Activated T-helper 1 cell treated with anti-CD3 and anti-CD28 coated beads, Interleukin-12 subunit alpha, Interleukin-12 subunit beta, Interleukin-2, Interleukin-4 antibody, amounts not matched to agents 30 ng/mL and 10 ng/mL and 1 ng/mL, durations not matched to agents 14 hours and 24 hours and 36 hours (primary cell): ENCODE data around the gene THADA. TPM values are rescaled to one million over a fixed set of nuclear protein-coding genes. Genes with fewer than 3 reads are reported as not detected.

ENCODE experiments used
- DNase-seq: peaks from one replicate; pipeline ENCODE4 v3.0.0; 2021; ENCODE audit warnings: low spot score
- H3K27ac Mint-ChIP-seq: one replicate; pipeline ENCODE4 v1.8.0; 2021; ENCODE audit warnings: mild to moderate bottlenecking, mixed read lengths
- H3K27me3 Mint-ChIP-seq: one replicate; pipeline ENCODE4 v1.8.0; 2022; ENCODE audit warnings: mild to moderate bottlenecking, moderate library complexity, mixed read lengths; ENCODE audit not compliant: insufficient read depth
- H3K36me3 Mint-ChIP-seq: one replicate; pipeline ENCODE4 v1.8.0; 2021; ENCODE audit warnings: low read depth, mixed read lengths
- H3K4me1 Mint-ChIP-seq: one replicate; pipeline ENCODE4 v1.8.0; 2021; ENCODE audit warnings: low read depth, mixed read lengths
- H3K4me3 Mint-ChIP-seq: one replicate; pipeline ENCODE4 v1.8.0; 2021; ENCODE audit warnings: mild to moderate bottlenecking, moderate library complexity, mixed read lengths
- H3K9me3 Mint-ChIP-seq: one replicate; pipeline ENCODE4 v1.8.0; 2021; ENCODE audit warnings: mixed read lengths
- intact Hi-C: fragments of 100-400 bp; cut with micrococcal nuclease; formaldehyde crosslinking; loops from one replicate; pipeline ENCODE4 v1.15.1; 2024
- total RNA-seq: library from RNA; stranded (reverse); gene quantifications from 2 replicates; pipeline ENCODE4 v1.2.3, GENCODE V29; 2022

Gene THADA
- total RNA-seq, 1 donor from 2014 or later = 51.7 TPM

DNA sequence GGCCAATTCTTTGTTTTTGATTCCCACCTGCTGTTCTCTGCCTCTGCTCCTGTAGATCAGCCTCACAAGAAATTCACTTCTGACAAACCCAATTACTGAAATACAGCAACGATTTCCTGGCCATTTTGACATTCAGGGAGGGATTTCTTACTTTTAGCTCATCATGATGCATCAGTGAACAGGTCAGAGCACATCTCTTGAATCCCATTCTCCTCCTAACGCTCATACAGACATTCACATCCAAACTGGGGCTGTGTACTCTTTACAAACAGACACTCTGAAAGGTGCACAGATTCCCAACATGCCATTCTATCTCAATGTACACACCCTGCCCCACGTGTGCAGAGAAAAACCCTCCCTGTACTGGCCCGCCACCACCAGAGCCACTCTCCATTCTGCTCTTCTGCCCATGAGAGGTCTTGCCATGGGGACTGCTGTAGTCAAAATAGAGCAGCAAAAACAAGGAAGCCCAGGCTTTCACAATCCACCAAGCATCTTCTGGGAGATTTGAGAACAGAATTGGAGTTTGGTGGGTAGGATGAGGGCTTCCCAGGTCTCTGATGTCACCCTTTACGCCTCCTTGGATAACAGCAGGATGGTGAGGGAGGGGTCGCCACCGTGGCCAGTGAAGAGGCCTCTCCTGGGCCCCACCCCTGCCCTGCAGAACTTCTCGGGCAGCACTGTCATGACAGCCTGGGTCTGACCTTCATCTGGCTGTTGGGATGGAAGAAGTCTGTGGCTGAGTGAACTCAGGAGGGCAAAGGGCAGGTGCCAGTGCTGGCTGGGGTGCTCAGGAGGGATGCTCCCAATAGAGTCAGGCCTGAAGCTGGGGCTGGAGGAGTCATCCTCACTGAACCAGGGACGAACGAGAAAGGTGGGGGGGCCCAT lies 327.5 kb downstream of the THADA start:
- DNase-seq = no peak
- Mint-ChIP-seq H3K4me3 (no peak overlapping the region), H3K27me3 (no peaks in the 10 kb centered on the region), H3K27ac (no peak overlapping the region), H3K4me1 (peaks cover 13% of the 10 kb centered on the region), H3K9me3 (no peaks in the 10 kb centered on the region), H3K36me3 (peaks cover 17% of the 10 kb centered on the region)
- intact Hi-C loops = no loop called here

DNA sequence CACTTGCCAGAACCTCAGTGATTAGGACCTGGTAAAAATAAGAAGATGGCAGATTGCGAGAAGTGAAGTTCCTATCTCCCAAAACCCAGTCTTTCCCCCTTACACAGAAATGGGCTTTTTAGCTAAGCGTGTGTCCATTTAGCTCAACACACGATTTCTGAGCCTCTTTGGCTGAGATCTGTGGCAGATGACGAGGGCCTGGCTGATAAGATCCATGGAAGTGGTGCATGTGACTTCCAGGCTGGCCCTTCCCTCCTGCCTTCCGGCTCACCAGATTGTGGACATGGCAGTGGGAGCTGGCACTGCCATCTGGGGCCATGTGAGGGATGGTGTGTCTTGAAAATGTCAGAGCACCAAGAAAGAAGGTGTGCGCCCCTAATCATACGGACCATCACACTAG lies 328.5 kb downstream of the THADA start:
- Mint-ChIP-seq H3K27me3 (no peaks in the 10 kb centered on the region), H3K9me3 (no peaks in the 10 kb centered on the region), H3K36me3 (peaks cover 20% of the 10 kb centered on the region), H3K27ac (no peak overlapping the region), H3K4me3 (no peak overlapping the region), H3K4me1 (peaks cover 11% of the 10 kb centered on the region)
- intact Hi-C loops = no loop called here
- no peak for DNase-seq

DNA sequence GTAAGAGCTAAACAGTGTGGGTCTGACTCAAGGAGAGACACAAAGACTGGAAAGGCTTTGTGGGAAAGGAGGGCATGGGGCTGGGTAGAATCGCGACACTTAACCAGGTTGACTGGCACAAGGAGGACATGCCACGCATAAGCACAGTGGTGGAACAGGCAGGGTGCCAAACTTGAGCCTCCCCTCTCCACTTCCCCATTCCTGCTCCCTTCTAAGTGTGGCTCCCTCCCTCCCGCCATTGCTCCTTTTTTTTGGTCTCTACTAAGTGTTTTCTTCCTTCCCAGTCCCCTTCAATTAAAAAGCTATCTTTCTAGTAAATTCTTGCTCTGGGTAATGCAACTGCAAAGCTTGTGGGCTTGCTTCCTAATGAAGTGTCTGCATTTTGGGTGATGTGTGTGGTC lies 329.1 kb downstream of the THADA start:
- H3K4me3 Mint-ChIP-seq = no peak overlapping the region
- no peak overlapping the region for H3K27ac Mint-ChIP-seq
- H3K27me3 Mint-ChIP-seq = no peaks in the 10 kb centered on the region
- H3K9me3 Mint-ChIP-seq = no peaks in the 10 kb centered on the region
- intact Hi-C loops = no loop called here
- peaks cover 15% of the 10 kb centered on the region for H3K36me3 Mint-ChIP-seq
- DNase-seq = no peak
- peaks cover 11% of the 10 kb centered on the region for H3K4me1 Mint-ChIP-seq

DNA sequence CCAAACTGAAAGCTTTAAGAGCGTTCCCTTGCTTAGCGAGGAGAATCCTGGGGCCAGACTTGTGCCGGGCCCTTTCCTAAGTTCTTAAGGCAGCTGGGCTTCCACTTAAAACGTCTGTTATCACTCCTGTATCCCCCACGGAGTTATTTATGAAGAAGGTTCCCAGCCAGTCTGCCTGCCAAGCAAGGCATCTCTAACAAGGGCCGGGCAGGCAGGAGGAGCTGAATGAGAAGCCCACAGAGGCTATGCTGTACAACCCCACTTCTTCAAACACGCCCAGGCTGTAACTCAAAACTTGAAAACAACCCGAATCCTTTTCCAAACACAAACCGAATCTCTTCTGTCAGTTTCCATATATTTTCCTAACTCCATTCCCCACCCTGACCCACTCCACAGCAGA lies 330.4 kb downstream of the THADA start:
- H3K27ac Mint-ChIP-seq = no peak overlapping the region
- no peaks in the 10 kb centered on the region for H3K9me3 Mint-ChIP-seq
- H3K4me3 Mint-ChIP-seq = no peak overlapping the region
- no peak for DNase-seq
- peaks cover 15% of the 10 kb centered on the region for H3K36me3 Mint-ChIP-seq
- intact Hi-C loops = no loop called here
- peaks cover 10% of the 10 kb centered on the region for H3K4me1 Mint-ChIP-seq
- H3K27me3 Mint-ChIP-seq = no peaks in the 10 kb centered on the region

DNA sequence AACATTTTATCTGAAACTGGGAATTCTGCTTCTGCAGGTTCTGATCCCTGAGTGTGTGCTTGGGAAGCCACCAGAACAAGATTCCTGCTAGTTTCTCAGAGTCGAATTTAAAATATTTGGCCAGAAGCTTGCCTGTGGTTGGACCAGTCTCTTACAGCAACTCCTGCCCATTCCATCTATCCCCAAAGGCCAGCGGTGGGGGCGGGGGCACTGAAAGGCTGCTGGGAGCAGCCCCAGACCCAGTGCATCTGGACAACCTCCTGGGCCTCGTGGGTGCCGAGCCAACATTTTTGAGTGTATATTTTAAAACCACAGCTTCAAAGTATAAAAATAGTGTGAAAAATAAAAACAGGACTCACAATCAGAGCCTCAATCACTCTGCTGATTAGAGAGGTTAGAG lies 330.8 kb downstream of the THADA start:
- no peaks in the 10 kb centered on the region for H3K27me3 Mint-ChIP-seq
- no peaks in the 10 kb centered on the region for H3K9me3 Mint-ChIP-seq
- intact Hi-C loops = no loop called here
- H3K36me3 Mint-ChIP-seq = peaks cover 15% of the 10 kb centered on the region
- no peak for DNase-seq
- H3K4me1 Mint-ChIP-seq = peaks cover 5% of the 10 kb centered on the region
- H3K4me3 Mint-ChIP-seq = no peak overlapping the region
- no peak overlapping the region for H3K27ac Mint-ChIP-seq

DNA sequence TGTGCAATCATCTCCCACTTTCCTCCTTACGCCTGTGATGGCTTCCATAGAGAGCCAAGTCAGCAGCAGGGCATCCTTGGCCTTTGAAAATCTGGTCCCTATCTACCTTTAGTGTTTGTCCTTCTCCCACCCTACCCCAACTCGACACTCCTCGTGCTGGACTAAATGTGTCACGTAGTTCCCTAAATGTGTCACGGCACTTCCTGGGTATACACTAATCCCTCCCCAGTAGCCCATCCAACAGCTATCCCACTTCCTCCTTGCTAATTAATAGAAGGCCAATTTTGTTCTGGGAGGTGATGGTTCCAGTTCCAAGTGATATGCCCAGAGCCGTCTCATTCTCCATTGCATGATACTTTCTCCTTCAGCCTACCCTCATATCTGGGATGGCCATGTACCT lies 332.9 kb downstream of the THADA start:
- no peaks in the 10 kb centered on the region for H3K4me1 Mint-ChIP-seq
- peaks cover 12% of the 10 kb centered on the region for H3K36me3 Mint-ChIP-seq
- no peak overlapping the region for H3K4me3 Mint-ChIP-seq
- intact Hi-C loops = no loop called here
- H3K27ac Mint-ChIP-seq = no peak overlapping the region
- H3K27me3 Mint-ChIP-seq = no peaks in the 10 kb centered on the region
- no peak for DNase-seq
- no peaks in the 10 kb centered on the region for H3K9me3 Mint-ChIP-seq

DNA sequence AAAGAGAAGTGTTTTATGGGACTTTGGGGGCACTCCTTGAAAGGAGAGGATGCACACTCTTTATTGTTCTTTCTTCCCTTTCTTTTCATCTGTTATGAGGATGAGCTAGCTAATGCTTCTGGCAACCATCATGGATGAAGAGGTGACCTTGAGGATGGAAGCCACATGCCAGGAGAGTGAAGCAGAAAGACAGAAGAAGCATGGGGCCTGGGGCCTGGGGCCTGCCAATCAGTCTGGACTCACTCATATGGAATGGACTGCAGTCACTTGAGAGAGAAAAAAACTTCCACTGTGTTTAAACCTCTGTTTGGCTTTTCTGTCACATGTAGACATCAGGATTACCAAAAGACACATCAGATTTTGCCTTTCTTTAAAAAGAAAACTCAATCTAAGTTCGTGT lies 333.6 kb downstream of the THADA start:
- no peak overlapping the region for H3K4me3 Mint-ChIP-seq
- H3K27me3 Mint-ChIP-seq = no peaks in the 10 kb centered on the region
- intact Hi-C loops = no loop called here
- no peak overlapping the region for H3K27ac Mint-ChIP-seq
- DNase-seq = no peak
- H3K9me3 Mint-ChIP-seq = no peaks in the 10 kb centered on the region
- H3K36me3 Mint-ChIP-seq = peaks cover 15% of the 10 kb centered on the region
- no peaks in the 10 kb centered on the region for H3K4me1 Mint-ChIP-seq

DNA sequence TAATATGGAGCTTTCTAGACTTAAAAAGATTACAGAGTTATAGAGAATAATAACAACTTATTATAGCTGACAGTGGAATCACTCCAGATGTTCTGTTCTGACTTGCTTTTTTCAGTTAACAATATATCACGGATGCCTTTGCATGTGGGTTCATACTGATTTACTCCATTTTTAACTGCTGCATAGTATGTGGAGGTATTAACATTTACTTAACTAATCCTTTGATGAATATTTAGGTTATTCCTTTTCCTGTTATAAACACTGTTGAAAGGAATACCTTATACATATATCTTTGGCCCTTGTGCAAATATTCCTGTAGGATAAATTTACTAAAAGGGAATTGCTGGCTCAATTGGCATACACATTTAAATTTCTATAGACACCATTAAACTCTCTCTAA lies 336.3 kb downstream of the THADA start:
- no peak overlapping the region for H3K4me3 Mint-ChIP-seq
- no peak for DNase-seq
- no peaks in the 10 kb centered on the region for H3K4me1 Mint-ChIP-seq
- H3K9me3 Mint-ChIP-seq = no peaks in the 10 kb centered on the region
- H3K27me3 Mint-ChIP-seq = no peaks in the 10 kb centered on the region
- H3K36me3 Mint-ChIP-seq = peaks cover 14% of the 10 kb centered on the region
- intact Hi-C loops = no loop called here
- no peak overlapping the region for H3K27ac Mint-ChIP-seq

DNA sequence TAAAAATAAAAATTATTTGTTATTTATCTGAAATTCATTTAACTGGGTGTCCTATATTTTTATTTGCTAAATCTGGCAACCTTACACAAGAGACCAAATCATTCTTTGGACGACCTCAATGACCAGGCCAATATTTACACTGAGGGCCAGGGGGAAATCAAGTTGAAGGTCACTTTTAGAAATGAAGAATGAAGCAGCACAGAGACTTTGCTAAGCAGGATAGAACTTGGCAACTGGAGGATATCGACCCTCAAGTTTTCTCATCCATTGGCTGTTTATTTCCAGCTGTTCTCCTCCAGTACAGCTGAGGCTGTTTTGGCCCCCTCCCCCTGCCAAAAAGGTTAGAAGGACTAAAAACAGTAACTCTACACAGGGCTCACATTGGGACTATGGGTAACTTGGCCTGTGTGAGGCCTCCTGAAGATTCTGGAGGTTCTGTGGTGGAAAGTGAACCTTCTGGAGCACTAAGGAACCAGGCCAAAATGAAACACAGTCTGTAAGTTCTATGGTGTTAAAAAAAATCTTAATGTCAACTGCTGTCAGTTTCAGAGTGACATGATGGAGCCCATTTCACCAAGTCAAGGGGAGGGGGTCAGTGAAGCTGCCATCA lies 337.2 kb downstream of the THADA start:
- Mint-ChIP-seq H3K27ac (no peak overlapping the region), H3K4me3 (no peak overlapping the region), H3K36me3 (peaks cover 11% of the 10 kb centered on the region), H3K27me3 (no peaks in the 10 kb centered on the region), H3K4me1 (no peaks in the 10 kb centered on the region), H3K9me3 (no peaks in the 10 kb centered on the region)
- intact Hi-C loops = no loop called here
- DNase-seq = no peak

DNA sequence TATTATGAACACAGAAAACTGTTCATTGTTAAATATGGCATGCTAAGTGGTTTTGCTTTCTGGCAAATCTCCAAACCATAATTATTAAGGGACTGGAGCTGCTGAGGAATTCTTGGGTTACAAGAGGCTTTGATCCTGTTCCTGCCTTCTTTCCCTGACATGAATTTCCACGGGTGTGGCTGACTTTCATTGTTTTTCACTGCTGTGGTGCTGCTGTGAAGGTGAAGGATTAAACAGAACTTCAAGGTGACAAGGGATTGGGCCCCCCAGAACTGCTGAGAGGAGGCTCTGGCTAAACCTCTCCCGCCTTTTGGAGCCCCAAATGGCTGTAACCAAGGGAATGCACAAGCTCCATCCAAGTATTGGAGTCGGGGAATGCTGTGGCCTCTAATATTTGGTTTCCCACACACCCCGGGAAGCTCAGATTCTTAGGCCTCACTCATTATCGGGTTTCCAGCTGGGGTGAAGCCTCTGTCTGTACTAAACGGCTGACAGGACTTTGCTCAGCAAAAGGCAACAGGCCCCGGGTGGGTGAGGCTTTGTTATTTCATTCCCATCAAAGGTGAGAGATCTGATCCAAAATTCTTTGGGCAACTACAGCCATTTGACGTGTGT lies 340.4 kb downstream of the THADA start:
- no peak for DNase-seq
- intact Hi-C loops = no loop called here
- Mint-ChIP-seq H3K36me3 (peaks cover 7% of the 10 kb centered on the region), H3K27me3 (no peaks in the 10 kb centered on the region), H3K27ac (no peak overlapping the region), H3K4me1 (no peaks in the 10 kb centered on the region), H3K9me3 (no peaks in the 10 kb centered on the region), H3K4me3 (no peak overlapping the region)

DNA sequence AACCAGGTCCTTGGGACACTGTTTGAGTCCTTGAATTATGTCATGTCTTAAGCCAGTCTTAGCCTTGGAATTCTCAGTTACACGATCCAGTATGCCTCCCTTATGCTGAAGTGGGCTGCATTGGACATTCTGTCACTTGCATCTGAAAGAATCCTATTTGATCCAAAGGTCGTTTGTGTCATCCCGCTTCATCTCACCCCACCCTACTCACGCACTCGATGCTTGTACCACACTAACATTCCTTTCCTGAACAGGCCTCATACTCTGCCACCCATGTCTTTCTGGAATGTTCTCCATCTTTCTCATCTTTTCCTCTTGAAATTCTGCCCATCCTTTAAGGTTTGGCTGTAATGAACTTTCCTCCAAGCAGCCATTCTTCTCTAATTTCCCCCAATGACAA lies 341.5 kb downstream of the THADA start:
- no peak for DNase-seq
- H3K27me3 Mint-ChIP-seq = no peaks in the 10 kb centered on the region
- H3K4me3 Mint-ChIP-seq = no peak overlapping the region
- H3K9me3 Mint-ChIP-seq = no peaks in the 10 kb centered on the region
- peaks cover 7% of the 10 kb centered on the region for H3K36me3 Mint-ChIP-seq
- H3K27ac Mint-ChIP-seq = no peak overlapping the region
- intact Hi-C loops = no loop called here
- no peaks in the 10 kb centered on the region for H3K4me1 Mint-ChIP-seq

DNA sequence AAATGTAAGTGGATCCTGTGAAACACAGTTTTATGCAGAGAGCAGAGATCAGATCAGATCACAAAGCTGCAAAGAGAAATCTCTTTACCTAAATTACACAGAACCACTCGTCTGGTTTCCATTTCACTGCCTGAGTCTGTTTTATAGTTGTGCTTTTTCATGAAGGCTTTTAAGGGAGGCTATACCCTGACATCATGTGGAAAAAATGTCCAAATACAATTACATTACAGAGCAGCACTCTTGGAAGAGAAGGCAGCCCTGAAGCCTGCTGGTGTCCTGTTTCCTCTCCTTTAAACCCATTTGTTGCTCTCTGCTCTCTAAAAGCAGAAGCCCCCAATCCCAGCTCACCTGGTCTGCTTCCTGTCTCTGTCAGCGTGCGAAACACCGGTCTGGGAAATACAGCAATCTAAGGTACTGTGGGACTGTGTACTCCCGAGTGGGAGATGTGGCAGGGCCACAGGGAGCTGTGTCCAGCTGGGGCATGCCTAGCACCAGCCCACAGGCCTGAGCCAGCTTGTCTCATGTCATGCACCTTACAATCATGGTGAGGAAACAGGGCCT lies 344.6 kb downstream of the THADA start:
- Mint-ChIP-seq H3K4me3 (no peak overlapping the region), H3K36me3 (peaks cover 4% of the 10 kb centered on the region), H3K4me1 (no peaks in the 10 kb centered on the region), H3K9me3 (no peaks in the 10 kb centered on the region), H3K27ac (no peak overlapping the region), H3K27me3 (no peaks in the 10 kb centered on the region)
- intact Hi-C loops = no loop called here
- DNase-seq = no peak

DNA sequence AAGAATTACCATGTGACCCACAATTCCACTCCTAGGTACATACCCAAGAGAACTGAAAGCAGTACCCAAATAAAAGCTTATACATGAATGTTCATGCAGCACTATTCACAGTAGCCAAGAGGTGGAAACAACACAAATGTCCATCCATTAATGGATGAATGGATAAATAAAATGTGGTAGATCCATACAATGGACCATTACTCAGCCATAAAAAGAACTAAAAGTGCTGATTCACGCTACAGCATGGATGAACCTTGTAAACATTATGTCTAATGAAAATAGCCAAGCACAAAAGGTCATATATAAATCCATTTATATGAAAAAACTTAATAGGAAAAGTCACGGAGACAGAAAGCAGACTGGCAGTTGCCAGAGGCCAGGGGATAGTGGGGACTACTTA lies 345.8 kb downstream of the THADA start:
- peaks cover 4% of the 10 kb centered on the region for H3K36me3 Mint-ChIP-seq
- intact Hi-C loops = no loop called here

More for the DNA sequence above, 345.8 kb downstream of the THADA start:
- Mint-ChIP-seq H3K27ac (no peak overlapping the region), H3K9me3 (no peaks in the 10 kb centered on the region), H3K4me3 (no peak overlapping the region), H3K27me3 (no peaks in the 10 kb centered on the region), H3K4me1 (no peaks in the 10 kb centered on the region)
- no peak for DNase-seq
